ENCODE results near the gene TPK1.

TPK1 gene

DNA sequence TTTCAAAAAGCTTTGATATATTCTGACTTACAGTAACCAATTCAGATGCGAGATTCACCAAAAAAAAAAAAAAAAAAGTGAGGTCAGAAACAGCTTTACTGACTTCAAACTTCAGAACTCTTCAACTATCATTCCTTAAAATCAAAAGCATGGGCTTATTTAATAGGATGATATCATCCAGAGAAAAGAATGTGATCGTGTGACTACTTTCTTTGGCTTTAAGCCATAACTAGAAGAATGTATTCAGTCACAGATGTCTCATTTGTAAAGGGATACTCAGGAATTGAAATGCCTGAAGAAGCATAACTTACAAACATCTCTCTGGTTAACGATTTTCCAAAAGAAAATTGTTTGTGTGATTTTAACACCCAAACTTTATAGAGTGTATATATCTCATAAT is 11.5 kb downstream of the TPK1 start:
- FAIRE-seq: no peak
- TF ChIP-seq CTCF (IDR thresholded peaks at IDR 0.05; ENCODE audit: insufficient read depth, missing control alignments): no peak
- no peak for DNase-seq (ENCODE audit: insufficient read length, low spot score)

DNA sequence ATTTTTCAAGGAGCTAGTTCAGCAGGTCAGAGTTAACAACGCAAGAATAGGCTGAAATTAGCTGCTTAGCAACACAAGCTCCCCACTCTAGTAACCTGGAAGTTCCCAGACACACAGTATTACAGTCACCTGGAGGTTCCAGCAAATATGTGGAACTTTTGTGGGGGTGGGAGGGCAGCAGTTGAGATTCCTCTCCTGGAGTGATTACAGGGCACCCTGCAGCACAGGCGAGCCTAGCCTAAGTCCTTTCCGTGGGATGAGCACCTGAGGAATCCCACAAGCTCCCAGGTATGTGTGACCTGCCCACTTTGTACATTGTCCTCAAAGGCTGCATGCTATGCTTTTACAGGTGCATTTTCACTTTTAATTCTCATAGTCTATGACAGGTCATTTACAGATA is 13.6 kb downstream of the TPK1 start:
- DNase-seq (ENCODE audit: insufficient read length, low spot score) (no peak), FAIRE-seq (no peak)
- no peak for TF ChIP-seq CTCF (IDR thresholded peaks at IDR 0.05; ENCODE audit: insufficient read depth, missing control alignments)

- FAIRE-seq (no peak), DNase-seq (ENCODE audit: insufficient read length, low spot score) (no peak)
- TF ChIP-seq CTCF (IDR thresholded peaks at IDR 0.05; ENCODE audit: insufficient read depth, missing control alignments): no peak
These were observed 14.8 kb downstream of the TPK1 start for GRCh38 chr7:144821067-144821466.

GRCh38 chr7:144820552-144820951 is 15.3 kb downstream of the TPK1 start:
- no peak for TF ChIP-seq CTCF (IDR thresholded peaks at IDR 0.05; ENCODE audit: insufficient read depth, missing control alignments)
- DNase-seq (ENCODE audit: insufficient read length, low spot score): no peak
- no peak for FAIRE-seq

DNA sequence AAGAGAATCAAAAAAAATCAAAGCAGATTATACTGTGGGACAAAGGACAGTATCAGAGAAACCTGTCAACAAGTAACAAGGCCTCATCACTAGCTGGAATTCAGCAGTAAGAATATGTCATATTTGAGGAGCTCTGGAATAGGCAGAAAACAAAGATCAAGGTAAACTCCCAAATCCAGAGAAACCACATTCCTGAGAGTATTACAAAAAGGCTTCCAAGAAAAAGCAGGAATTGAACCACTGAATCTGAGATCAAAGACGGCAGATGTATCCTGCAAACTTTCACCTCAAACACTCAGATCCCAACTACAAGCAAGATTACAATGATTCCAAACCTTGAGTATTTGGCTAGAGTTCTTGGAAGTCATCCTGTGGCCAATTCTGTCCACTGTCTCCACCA is 16.3 kb downstream of the TPK1 start:
- DNase-seq (ENCODE audit: insufficient read length, low spot score): no peak
- no peak for TF ChIP-seq CTCF (IDR thresholded peaks at IDR 0.05; ENCODE audit: insufficient read depth, missing control alignments)
- no peak for FAIRE-seq

GRCh38 chr7:144818511-144818910 is 17.3 kb downstream of the TPK1 start:
- DNase-seq (ENCODE audit: insufficient read length, low spot score) (no peak), FAIRE-seq (no peak)
- no peak for TF ChIP-seq CTCF (IDR thresholded peaks at IDR 0.05; ENCODE audit: insufficient read depth, missing control alignments)

DNA sequence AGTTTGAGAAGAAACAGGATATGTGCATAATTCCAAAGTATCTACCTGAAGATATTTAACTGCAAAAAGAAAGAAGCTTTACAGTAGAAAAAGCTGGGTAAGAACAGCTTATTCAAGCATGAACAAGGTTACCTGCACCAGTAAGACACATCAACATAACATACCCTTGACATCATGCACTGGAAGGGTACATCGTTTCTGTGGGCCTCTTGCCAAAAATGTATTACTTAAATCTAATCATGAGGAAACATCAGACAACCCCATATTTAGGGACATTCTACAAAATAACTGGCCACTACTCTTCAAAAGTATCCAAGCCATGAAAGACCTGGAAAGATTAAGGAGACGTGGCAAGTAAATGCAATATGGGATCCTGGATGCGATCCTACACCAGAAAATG is 18.9 kb downstream of the TPK1 start:
- FAIRE-seq (no peak), DNase-seq (ENCODE audit: insufficient read length, low spot score) (no peak)
- TF ChIP-seq CTCF (IDR thresholded peaks at IDR 0.05; ENCODE audit: insufficient read depth, missing control alignments): no peak

Data from D721Med (cell line).